K562 (cell line): Measurements from ENCODE around the gene ERVK3-1. TPM values are rescaled to one million over a fixed set of nuclear protein-coding genes. Genes with fewer than 3 reads are reported as not detected.

Experiments
- C11orf30 ChIP-seq: fragments of 450-650 bp; IDR thresholded peaks from 2 replicates; pipeline ENCODE4 v1.6.1; 2016; ENCODE audit warnings: low read depth, mild to moderate bottlenecking
- CTBP1 ChIP-seq: fragments of 450-650 bp; IDR thresholded peaks from 2 replicates; pipeline ENCODE4 v1.6.1; 2016; ENCODE audit warnings: borderline replicate concordance
- DIDO1 ChIP-seq: fragments of 450-650 bp; IDR thresholded peaks from 2 replicates; pipeline ENCODE4 v1.6.1; 2016; ENCODE audit warnings: low read depth, missing biosample characterization, missing genetic modification characterization
- GTF3C2 ChIP-seq: IDR thresholded peaks from 3 replicates; pipeline ENCODE4 v1.6.1; 2011; ENCODE audit warnings: borderline replicate concordance, mild to moderate bottlenecking, moderate library complexity; ENCODE audit not compliant: insufficient read length; ENCODE audit errors: extremely low read depth
- JUNB ChIP-seq: fragments of 450-650 bp; formaldehyde crosslinking; conservative IDR thresholded peaks from 2 replicates; pipeline ENCODE4 v1.4.0; 2020; ENCODE audit warnings: mild to moderate bottlenecking
- MECOM ChIP-seq: fragments of 250-450 bp; sonication (Bioruptor Pico); IDR thresholded peaks from 2 replicates; pipeline ENCODE4 v1.8.0; 2022; ENCODE audit warnings: inconsistent platforms
- NFRKB ChIP-seq: fragments of 450-650 bp; IDR thresholded peaks from 2 replicates; pipeline ENCODE4 v1.6.1; 2016; ENCODE audit warnings: low read depth
- RAD21 ChIP-seq, 2 experiments: fragments of 250-450 bp in 1 of 2; fragments of 450-650 bp in 1 of 2; sonication (Bioruptor Pico) in 1 of 2; formaldehyde crosslinking in 1 of 2; IDR thresholded peaks in 1 of 2; conservative IDR thresholded peaks in 1 of 2; 2 replicates each; pipeline versions ENCODE4 v1.4.0 to v1.8.0; 2020 to 2022; ENCODE audit warnings: mild to moderate bottlenecking in 2 of 2, moderate library complexity in 1 of 2
- RREB1 ChIP-seq: fragments of 250-450 bp; sonication (Bioruptor Pico); IDR thresholded peaks from 2 replicates; pipeline ENCODE4 v1.4.0; 2020
- TAL1 ChIP-seq: fragments of 450-650 bp; IDR thresholded peaks from 2 replicates; pipeline ENCODE4 v1.6.1; 2016; ENCODE audit warnings: mild to moderate bottlenecking
- ZHX1 ChIP-seq: fragments of 150-350 bp; conservative IDR thresholded peaks from 2 replicates; pipeline ENCODE4 v1.6.1; 2014; ENCODE audit warnings: low read length
- ZNF23 ChIP-seq: fragments of 250-450 bp; sonication (Bioruptor Pico); IDR thresholded peaks from 2 replicates; pipeline ENCODE4 v1.4.0; 2020; ENCODE audit warnings: mild to moderate bottlenecking
- ZNF282 ChIP-seq: sonication (generic); formaldehyde crosslinking; IDR thresholded peaks from 2 replicates; pipeline ENCODE4 v1.8.1; 2023; ENCODE audit warnings: missing genetic modification reagents
- ZNF398 ChIP-seq: fragments of 250-450 bp; sonication (Bioruptor Pico); IDR thresholded peaks from 2 replicates; pipeline ENCODE4 v1.8.0; 2021; ENCODE audit warnings: moderate library complexity, mild to moderate bottlenecking, inconsistent platforms
- polyA plus RNA-seq, 8 experiments: library from polyadenylated mRNA; depleted of rRNA in 4 of 8; stranded (reverse) in 5 of 8; unstranded in 3 of 8; fragments of >200 nt; fragmentation: Nextera tagmentation in 2 of 8; fragmentation: Illumina TruSeq in 1 of 8; extraction: Ambion mirVana in 2 of 8; extraction: Trizol in 1 of 8; gene quantifications; 2 replicates each; pipeline versions ENCODE4 v1.2.1 to v1.2.3, GENCODE V29; 2011 to 2014; ENCODE audit warnings: inconsistent platforms in 1 of 8, missing spikeins in 1 of 8
- total RNA-seq, 7 experiments: library from RNA; depleted of rRNA in 6 of 7; stranded (reverse); fragments of >200 nt in 6 of 7; fragmentation: Illumina TruSeq in 2 of 7; extraction: Trizol in 2 of 7; gene quantifications; 2 replicates each; pipeline versions ENCODE4 v1.2.1 to v1.2.3, GENCODE V29; 2011 to 2021; ENCODE audit warnings: low replicate concordance in 1 of 7

ERVK3-1 gene
- total and polyA plus RNA-seq, 9 of the 15 experiments (the other 6 are each of a cell fraction or from before 2014, with no cell fraction given): 87.6 to 299 (median 119) TPM

GRCh38 chr19:58326914-58327726, 21.9 kb downstream of the ERVK3-1 start, which contains the start of gene ZSCAN22 (continued):
- TF ChIP-seq CTBP1: peak; percentile 94
- TF ChIP-seq DIDO1 (tag): peak; percentile 96
- TF ChIP-seq ZHX1: no peak
- no peak for TF ChIP-seq ZNF282 (CRISPR knock-in tag)
- TF ChIP-seq MECOM (CRISPR knock-in tag): no peak
- TF ChIP-seq ZNF398: no peak
- peak; percentile 28 for TF ChIP-seq TAL1
- TF ChIP-seq RREB1: peak; percentile 82
- TF ChIP-seq ZNF23: no peak
- TF ChIP-seq GTF3C2: no peak
- TF ChIP-seq NFRKB: no peak
- peak; percentile 11 to 20; a peak in 1 of 4 replicates for TF ChIP-seq RAD21 (CRISPR knock-in tag; conservative IDR thresholded peaks at IDR 0.05 in 1 of 2, IDR thresholded peaks at IDR 0.05 in 1 of 2)
- peak; percentile 99 for TF ChIP-seq C11orf30
- TF ChIP-seq JUNB (CRISPR knock-in tag): no peak
